SK-N-SH (cell line): ENCODE results near the gene EHD2. TPM values are rescaled to one million over a fixed set of nuclear protein-coding genes. Genes with fewer than 3 reads are reported as not detected.

Experiments
- CTCF ChIA-PET: fragments of 300-600, 350-600 bp; formaldehyde crosslinking; extraction: SDS; loops from one replicate; lab custom pipeline; 2021; lab: Yijun Ruan, JAX
- POLR2A ChIA-PET: fragments of 350-600 bp; sonication (Branson Sonifier 250); formaldehyde crosslinking; extraction: SDS; loops from one replicate; lab custom pipeline; 2020; ENCODE audit warnings: antibody characterized with exemption, inconsistent platforms; lab: Yijun Ruan, JAX
- DNase-seq: peaks from one replicate; pipeline ENCODE4 v3.0.0; 2012
- H2AFZ ChIP-seq: fragments of 200-600 bp; sonication (generic); 2 replicates; pipeline ENCODE4 v1.8.1; 2016; ENCODE audit warnings: antibody characterized with exemption, mild to moderate bottlenecking, low read depth
- H3F3A ChIP-seq: fragments of 200-600 bp; sonication (generic); replicated peaks from 2 replicates; pipeline ENCODE3; 2016; ENCODE audit warnings: antibody characterized with exemption, mild to moderate bottlenecking; ENCODE audit not compliant: insufficient read depth
- H3K27ac ChIP-seq, 2 experiments: fragments of 200-500 bp in 1 of 2; fragments of 200-600 bp in 1 of 2; sonication (Bioruptor generic) in 1 of 2; sonication (generic), shearing (Covaris generic) in 1 of 2; 2 replicates each; pipeline versions ENCODE4 v1.5.1 to v1.6.1; 2014 to 2016; ENCODE audit warnings: low read depth in 2 of 2, inconsistent platforms in 1 of 2, low read length in 1 of 2, mild to moderate bottlenecking in 1 of 2, mixed read lengths in 1 of 2
- H3K27me3 ChIP-seq: fragments of 200-600 bp; sonication (generic), shearing (Covaris generic); 2 replicates; pipeline ENCODE4 v1.6.1; 2016; ENCODE audit warnings: mixed run types; ENCODE audit not compliant: insufficient read depth
- H3K36me3 ChIP-seq, 2 experiments: fragments of 200-500 bp in 1 of 2; fragments of 200-600 bp in 1 of 2; sonication (Bioruptor generic) in 1 of 2; sonication (generic) in 1 of 2; replicated peaks in 1 of 2; 2 replicates each; pipeline versions ENCODE3 to v1.5.1; 2014 to 2016; ENCODE audit warnings: low read length in 1 of 2, mild to moderate bottlenecking in 1 of 2; ENCODE audit not compliant: insufficient read depth in 2 of 2, control insufficient read depth in 1 of 2
- H3K4me1 ChIP-seq, 2 experiments: fragments of 200-500 bp in 1 of 2; fragments of 200-600 bp in 1 of 2; sonication (Bioruptor generic) in 1 of 2; sonication (generic), shearing (Covaris generic) in 1 of 2; 2 replicates each; pipeline versions ENCODE4 v1.5.1 to v1.6.1; 2014 to 2016; ENCODE audit warnings: low read depth in 1 of 2, low read length in 1 of 2, mixed run types in 1 of 2; ENCODE audit not compliant: insufficient read depth in 2 of 2, control insufficient read depth in 1 of 2
- H3K4me2 ChIP-seq: fragments of 200-600 bp; sonication (generic), shearing (Covaris generic); 2 replicates; pipeline ENCODE4 v1.6.1; 2017; ENCODE audit warnings: mixed run types
- H3K4me3 ChIP-seq, 2 experiments: fragments of 200-500 bp in 1 of 2; fragments of 200-600 bp in 1 of 2; sonication (Bioruptor generic) in 1 of 2; sonication (generic), shearing (Covaris generic) in 1 of 2; 2 replicates each; pipeline versions ENCODE4 v1.5.1 to v1.8.1; 2014 to 2016; ENCODE audit warnings: low read depth in 2 of 2, inconsistent platforms in 1 of 2, low read length in 1 of 2, mild to moderate bottlenecking in 1 of 2, mixed read lengths in 1 of 2, moderate library complexity in 1 of 2
- H3K79me2 ChIP-seq: fragments of 200-600 bp; sonication (generic); 2 replicates; pipeline ENCODE4 v1.8.1; 2017; ENCODE audit warnings: mild to moderate bottlenecking; ENCODE audit not compliant: insufficient read depth
- H3K9ac ChIP-seq: fragments of 200-600 bp; sonication (generic); 2 replicates; pipeline ENCODE4 v1.6.1; 2017; ENCODE audit warnings: mixed run types
- H3K9me2 ChIP-seq: fragments of 200-600 bp; sonication (generic); 2 replicates; pipeline ENCODE4 v1.6.1; 2017; ENCODE audit warnings: mixed run types
- H3K9me3 ChIP-seq: fragments of 200-600 bp; sonication (generic); 2 replicates; pipeline ENCODE4 v1.6.1; 2017; ENCODE audit warnings: mixed run types, mild to moderate bottlenecking, moderate library complexity
- H4K20me1 ChIP-seq: fragments of 200-600 bp; sonication (generic); 2 replicates; pipeline ENCODE4 v1.6.1; 2017; ENCODE audit warnings: mild to moderate bottlenecking, mixed run types; ENCODE audit not compliant: insufficient read depth
- CTCF ChIP-seq: fragments of 200-600 bp; sonication (generic); IDR thresholded peaks from 2 replicates; pipeline ENCODE4 v1.6.1; 2017; ENCODE audit warnings: antibody characterized with exemption, mild to moderate bottlenecking, moderate library complexity
- ELF1 ChIP-seq: IDR thresholded peaks from 2 replicates; pipeline ENCODE4 v1.4.0; 2012
- FOSL2 ChIP-seq: IDR thresholded peaks from 2 replicates; pipeline ENCODE4 v1.4.0; 2012; ENCODE audit warnings: low read depth, mild to moderate bottlenecking, moderate library complexity, borderline replicate concordance
- FOXJ3 ChIP-seq: sonication (generic); formaldehyde crosslinking; IDR thresholded peaks from 2 replicates; pipeline ENCODE4 v1.5.1; 2020; ENCODE audit warnings: mild to moderate bottlenecking, missing genetic modification reagents
- FOXM1 ChIP-seq: IDR thresholded peaks from 2 replicates; pipeline ENCODE4 v1.4.0; 2012; ENCODE audit warnings: low read depth, mild to moderate bottlenecking
- GATA2 ChIP-seq: sonication (generic); formaldehyde crosslinking; IDR thresholded peaks from 2 replicates; pipeline ENCODE4 v1.5.0; 2020; ENCODE audit warnings: mild to moderate bottlenecking, missing genetic modification reagents
- JUND ChIP-seq: IDR thresholded peaks from 2 replicates; pipeline ENCODE4 v1.4.0; 2012
- MEF2A ChIP-seq: IDR thresholded peaks from 2 replicates; pipeline ENCODE4 v1.4.0; 2012; ENCODE audit warnings: low read depth, borderline replicate concordance
- MXI1 ChIP-seq: IDR thresholded peaks from 2 replicates; pipeline ENCODE4 v1.6.1; 2012; ENCODE audit warnings: mild to moderate bottlenecking, low read depth, low read length, improper control_type of control experiment
- NFIC ChIP-seq: IDR thresholded peaks from 2 replicates; pipeline ENCODE4 v1.4.0; 2012; ENCODE audit warnings: borderline replicate concordance
- NRF1 ChIP-seq: IDR thresholded peaks from 2 replicates; pipeline ENCODE4 v1.6.1; 2012; ENCODE audit warnings: low read depth, mild to moderate bottlenecking, low read length
- RAD21 ChIP-seq: IDR thresholded peaks from 2 replicates; pipeline ENCODE4 v1.6.1; 2012; ENCODE audit warnings: mild to moderate bottlenecking, low read length
- RCOR1 ChIP-seq: fragments of 150-350 bp; IDR thresholded peaks from 2 replicates; pipeline ENCODE4 v1.6.1; 2017; ENCODE audit warnings: antibody characterized with exemption, low read length
- RFX5 ChIP-seq: IDR thresholded peaks from 2 replicates; pipeline ENCODE4 v1.6.1; 2012; ENCODE audit warnings: mild to moderate bottlenecking, improper control_type of control experiment, low read length
- SMC3 ChIP-seq: IDR thresholded peaks from 2 replicates; pipeline ENCODE4 v1.6.1; 2012; ENCODE audit warnings: low read depth, low read length, improper control_type of control experiment
- TEAD4 ChIP-seq: IDR thresholded peaks from 2 replicates; pipeline ENCODE4 v1.4.0; 2012; ENCODE audit warnings: mild to moderate bottlenecking, borderline replicate concordance; ENCODE audit not compliant: insufficient read depth
- USF2 ChIP-seq: fragments of 150-350 bp; IDR thresholded peaks from 2 replicates; pipeline ENCODE4 v1.6.1; 2017; ENCODE audit warnings: antibody characterized with exemption, low read length, low read depth, borderline replicate concordance
- ZBTB33 ChIP-seq: IDR thresholded peaks from 2 replicates; pipeline ENCODE4 v1.4.0; 2012; ENCODE audit warnings: low read depth, borderline replicate concordance
- WGBS: methylation state at CpG from one replicate; pipeline ENCODE4 v1.1.6; 2017; ENCODE audit warnings: low lambda C conversion rate; 5-methylcytosine and 5-hydroxymethylcytosine counted together
- polyA plus RNA-seq, 3 experiments: library from polyadenylated mRNA; depleted of rRNA; stranded (reverse); fragments of >200 nt; gene quantifications; 2 replicates each; pipeline ENCODE4 v1.2.3, GENCODE V29; 2012

The EHD2 gene
- polyA plus RNA-seq, 1 of the 3 experiments (the other 2 are of a cell fraction): 55.5 TPM

GRCh38 chr19:47675859-47676258 lies 37.4 kb upstream of the EHD2 start (continued):
- TF ChIP-seq USF2 (no peak), SMC3 (no peak), RFX5 (no peak)
- TF ChIP-seq, all 33 proteins: peak for 0

GRCh38 chr19:47676811-47677210 lies 36.4 kb upstream of the EHD2 start:
- Histone ChIP-seq H3K4me2 (no peak overlapping the region), H3K4me3 (no peak overlapping the region), H4K20me1 (no peaks in the 10 kb centered on the region), H3K9ac (no peak overlapping the region), H3K27me3 (no peaks in the 10 kb centered on the region), H3K4me1 (no peaks in the 10 kb centered on the region), H2AFZ (no peak overlapping the region), H3K27ac (no peak overlapping the region), H3F3A (peaks cover 3% of the 10 kb centered on the region), H3K9me2 (no peaks in the 10 kb centered on the region), H3K36me3 (peaks cover 10 to 19% of the 10 kb centered on the region in 2 experiments), H3K9me3 (no peaks in the 10 kb centered on the region), H3K79me2 (no peaks in the 10 kb centered on the region)
- TF ChIP-seq ELF1 (no peak), USF2 (no peak)
- 89% methylated on average over 8 of the region's 8 CpGs for WGBS
- DNase-seq: no peak
- ChIA-PET CTCF (interaction anchor here (1.2 to 1.3 kb wide), 3 partner anchors 14 to 22 kb away, joined by 3 to 4 read pairs (median 4); no protein-coding TSS in a partner anchor), POLR2A (no interaction called here)

GRCh38 chr19:47679251-47679900 lies 33.8 kb upstream of the EHD2 start:
- no peak overlapping the region for H3K4me3 ChIP-seq
- H4K20me1 ChIP-seq: peaks cover 3% of the 10 kb centered on the region; the same call in 1 of the 2 replicates
- 79% methylated on average over 7 of the region's 30 CpGs for WGBS
- TF ChIP-seq RCOR1 (no peak), JUND (no peak), TEAD4 (no peak), CTCF (no peak), FOXM1 (no peak), GATA2 (CRISPR knock-in tag) (no peak), NRF1 (no peak), RAD21 (no peak), MXI1 (no peak), RFX5 (no peak), MEF2A (no peak), ZBTB33 (no peak), FOSL2 (no peak), NFIC (no peak), FOXJ3 (CRISPR knock-in tag) (no peak)
- H3K27ac ChIP-seq: no peak overlapping the region
- H3K4me1 ChIP-seq: no peaks in the 10 kb centered on the region
- peaks cover 3% of the 10 kb centered on the region for H3F3A ChIP-seq
- H3K9ac ChIP-seq: no peak overlapping the region
- peaks cover 5 to 19% of the 10 kb centered on the region in 2 experiments for H3K36me3 ChIP-seq
- peaks cover under 1% of the 10 kb centered on the region; the same call in 1 of the 2 replicates for H3K79me2 ChIP-seq
- no peak overlapping the region for H2AFZ ChIP-seq
- H3K27me3 ChIP-seq: no peaks in the 10 kb centered on the region
- no peak for DNase-seq
- no peak overlapping the region for H3K4me2 ChIP-seq
- no peaks in the 10 kb centered on the region for H3K9me2 ChIP-seq
- ChIA-PET POLR2A (no interaction called here), CTCF (interaction anchor here (1.8 to 3.2 kb wide), 2 partner anchors 18 to 164 kb away, joined by 8 to 15 read pairs; partner anchors contain the start of gene NAPA)
- no peaks in the 10 kb centered on the region for H3K9me3 ChIP-seq
